NCI-H345 treated with DMSO at 0.1 percent for 48 hours (cell line): ENCODE data around the gene TAC4.

Experiments
- DNase-seq: peaks from one replicate; lab custom pipeline; 2025; ENCODE audit not compliant: unreplicated experiment; lab: John Stamatoyannopoulos, UW

Gene TAC4

DNA sequence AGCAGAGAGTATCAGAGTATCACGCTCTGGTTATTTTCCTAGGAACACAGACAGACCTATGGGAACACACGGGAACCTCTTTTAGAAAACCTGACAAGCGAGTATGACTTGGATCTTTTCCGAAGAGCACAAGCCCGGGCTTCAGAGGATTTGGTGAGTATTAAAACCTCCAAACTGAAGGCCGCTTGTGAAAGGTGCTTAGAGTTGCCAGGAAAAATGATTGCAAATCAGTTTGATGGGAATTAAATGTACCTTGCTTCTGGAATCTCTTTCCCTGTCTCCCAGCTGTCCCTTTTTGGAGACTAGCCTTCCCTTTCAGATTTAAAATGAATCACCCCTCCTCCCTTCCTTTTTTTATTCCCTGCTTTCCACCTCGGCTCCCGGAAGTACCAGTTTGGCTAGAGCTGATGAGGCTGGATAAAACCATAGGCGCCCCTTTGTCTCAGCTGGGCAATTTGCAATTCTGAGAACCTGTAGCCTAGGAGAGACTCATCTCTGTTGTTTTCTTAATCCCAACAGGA lies 32.0 kb downstream of the TAC4 start:
- DNase-seq = no peak

DNA sequence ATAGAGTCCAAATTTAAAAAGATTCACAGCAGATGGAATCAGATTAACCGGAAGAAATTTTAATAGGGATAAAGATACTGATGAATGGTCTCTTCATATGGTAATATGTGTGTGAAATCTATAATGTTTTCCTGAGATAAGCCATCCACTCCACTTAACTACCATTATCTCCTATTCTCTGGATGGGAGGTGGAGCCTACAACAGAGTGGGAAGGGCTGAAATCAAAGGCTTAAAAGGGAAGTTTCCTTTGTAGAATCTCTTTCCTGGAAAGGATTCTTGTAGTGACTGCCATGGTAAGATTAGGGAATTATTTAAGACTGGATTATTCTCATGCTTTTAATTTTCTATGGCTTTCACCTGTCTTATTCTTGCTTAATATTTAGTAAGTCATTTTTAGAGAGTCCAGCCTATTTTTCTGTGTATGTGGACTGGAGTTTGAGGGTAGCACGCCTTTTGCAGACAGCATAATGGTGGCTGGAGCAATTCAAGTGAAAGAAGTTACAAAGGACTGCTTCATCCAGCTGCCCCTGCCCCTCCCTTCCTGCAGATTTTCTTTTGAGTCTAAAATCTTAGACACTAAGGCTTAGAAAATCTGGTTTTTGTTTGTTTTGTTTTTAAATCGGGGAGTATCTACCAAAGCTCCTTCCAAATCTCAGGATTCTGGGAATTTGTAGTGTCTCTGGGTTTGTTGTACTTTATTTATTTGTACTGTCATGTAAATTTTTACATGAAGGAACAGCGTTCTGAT lies 32.9 kb downstream of the TAC4 start:
- no peak for DNase-seq

DNA sequence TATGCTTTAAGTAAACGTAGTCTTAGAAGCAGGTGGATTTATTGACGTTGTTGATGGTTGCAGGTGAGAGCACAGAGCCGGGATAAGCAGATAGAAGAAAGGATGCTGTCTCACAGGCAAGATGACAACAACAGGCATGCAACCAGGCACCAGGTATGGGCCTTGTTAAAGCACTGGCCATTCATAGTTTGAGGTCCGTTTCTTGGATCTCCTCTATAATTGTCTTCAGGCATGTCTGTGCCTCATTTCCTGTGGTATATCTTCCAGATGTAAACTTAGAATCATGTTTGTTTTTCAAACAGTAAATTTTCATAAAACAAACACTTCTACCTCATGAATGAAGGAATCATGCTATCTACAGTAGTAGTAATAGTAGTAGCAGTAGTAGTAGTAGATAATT lies 38.8 kb downstream of the TAC4 start:
- no peak for DNase-seq

DNA sequence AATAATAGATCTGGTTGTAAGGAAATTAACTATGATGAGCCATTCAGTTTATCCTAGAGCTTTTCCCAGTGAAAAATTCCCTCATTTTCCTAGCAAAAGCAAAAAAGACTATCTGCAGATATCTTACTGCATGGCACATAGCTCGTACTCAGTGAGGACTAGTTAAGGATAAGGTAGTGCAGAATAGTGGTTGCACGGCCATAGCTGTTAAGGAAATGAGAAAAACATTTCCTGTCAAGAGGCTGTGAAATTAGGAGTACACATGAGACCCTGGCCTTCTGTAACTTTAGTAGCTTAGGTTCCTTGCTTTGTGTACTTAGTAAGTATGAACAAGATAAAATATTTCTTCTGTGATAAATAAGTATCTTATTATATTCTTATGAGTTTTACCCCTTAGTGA lies 49.1 kb downstream of the TAC4 start:
- DNase-seq = no peak

DNA sequence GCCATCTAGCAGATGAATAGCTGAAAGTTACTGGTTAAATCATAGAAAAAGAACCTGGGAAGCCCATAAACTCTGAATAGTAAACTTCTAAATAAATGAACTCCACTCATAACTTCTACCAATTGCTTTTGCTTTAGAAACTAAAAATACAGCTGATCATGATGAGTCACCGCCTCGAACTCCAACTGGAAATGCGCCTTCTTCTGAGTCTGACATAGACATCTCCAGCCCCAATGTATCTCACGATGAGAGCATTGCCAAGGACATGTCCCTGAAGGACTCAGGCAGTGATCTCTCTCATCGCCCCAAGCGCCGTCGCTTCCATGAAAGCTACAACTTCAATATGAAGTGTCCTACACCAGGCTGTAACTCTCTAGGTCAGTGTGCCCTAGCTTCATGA lies 49.7 kb downstream of the TAC4 start:
- no peak for DNase-seq

DNA sequence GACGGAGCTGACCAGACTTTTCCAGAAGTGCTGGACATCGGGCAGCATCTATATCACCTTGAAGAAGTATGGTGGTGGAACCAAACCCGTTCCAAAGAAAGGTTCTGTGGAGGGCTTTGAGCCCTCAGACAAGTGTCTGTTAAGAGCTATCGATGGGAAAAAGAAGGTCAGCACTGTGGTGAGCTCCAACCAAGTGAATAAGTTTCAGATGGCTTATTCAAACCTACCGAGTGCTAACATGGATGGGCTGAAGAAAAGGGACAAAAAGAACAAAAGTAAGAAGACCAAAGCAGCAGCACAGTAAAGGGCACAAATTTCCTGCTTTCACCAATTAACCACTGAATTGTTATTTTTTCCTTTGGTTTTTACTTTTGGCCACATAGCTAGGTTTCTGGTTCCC lies 52.5 kb downstream of the TAC4 start:
- no peak for DNase-seq

DNA sequence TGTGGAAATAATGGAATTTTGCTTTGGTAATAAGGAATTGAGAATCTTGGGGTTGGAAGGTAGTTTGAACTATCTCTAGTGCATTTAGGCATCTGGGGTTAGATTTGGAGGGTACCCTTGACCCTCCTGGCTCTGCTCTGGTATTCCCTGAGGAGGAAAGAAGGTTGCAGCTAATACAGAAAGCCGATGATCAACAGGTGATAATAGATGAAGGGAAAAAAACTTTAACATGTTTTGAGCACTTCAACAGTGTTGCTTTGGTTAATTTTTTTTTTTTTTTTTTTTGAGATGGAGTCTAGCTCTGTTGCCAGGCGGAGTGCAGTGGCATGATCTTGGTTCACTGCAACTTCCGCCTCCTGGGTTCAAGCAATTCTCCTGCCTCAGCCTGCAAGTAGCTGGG lies 54.6 kb downstream of the TAC4 start:
- DNase-seq = no peak

DNA sequence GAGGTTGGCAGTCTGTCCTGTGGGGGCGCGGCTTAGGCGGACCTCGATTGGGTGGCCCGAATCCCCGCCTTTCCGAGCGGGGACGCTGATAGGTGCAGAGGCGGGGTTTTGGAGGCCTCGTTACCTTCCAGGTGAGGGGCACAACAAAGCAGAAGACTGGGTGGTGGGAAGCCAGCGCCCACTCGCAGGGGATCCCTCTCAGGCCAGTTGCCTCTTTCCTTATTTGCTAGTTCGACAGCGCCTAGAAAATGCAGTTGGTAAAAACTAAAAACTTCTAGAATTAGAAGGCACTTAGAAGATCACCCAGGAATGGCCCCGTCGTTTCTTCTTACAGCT lies 58.7 kb downstream of the TAC4 start:
- no peak for DNase-seq

DNA sequence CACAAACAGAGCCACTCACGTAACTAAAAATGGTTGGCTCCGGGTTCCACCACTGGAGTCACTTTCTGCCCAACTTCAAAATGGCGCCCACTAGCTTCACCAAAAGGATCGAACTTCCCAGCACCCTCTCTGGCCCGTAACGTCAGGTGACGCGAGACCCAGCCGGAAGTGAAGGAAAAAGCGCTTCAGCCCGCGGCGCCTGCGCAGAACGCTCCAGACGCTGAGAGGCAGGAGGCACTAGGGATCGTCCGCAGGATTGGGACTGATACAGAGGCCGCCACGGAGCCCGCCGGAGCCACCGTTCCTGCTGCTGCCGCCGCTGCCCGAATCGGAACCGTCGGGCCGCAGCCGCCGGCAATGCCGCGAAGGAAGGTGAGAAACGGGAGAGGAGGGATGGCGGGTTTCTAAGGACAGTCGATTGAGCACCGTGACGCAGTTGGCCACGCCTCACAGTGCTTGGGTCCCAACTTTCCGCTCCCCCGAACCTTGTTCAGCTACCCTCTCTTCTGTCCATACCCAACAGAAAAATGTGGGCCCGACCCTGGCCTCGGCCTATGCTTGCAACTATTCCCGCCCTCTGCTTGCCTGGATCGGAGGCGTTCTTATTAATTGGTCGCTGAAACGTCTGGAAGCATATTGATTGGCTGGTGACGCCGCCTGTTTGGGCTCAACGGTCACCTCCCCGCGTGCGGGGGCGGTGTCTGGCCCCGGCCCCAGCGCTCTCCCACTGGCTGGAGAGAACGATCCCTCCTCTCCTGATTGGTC lies 59.2 kb downstream of the TAC4 start, which contains the start of gene KAT7:
TSS of gene KAT7 (plus strand) at position 204 of the 765 bp plus-strand sequence. CDS start at position 358, 154 bp downstream.
- DNase-seq = peak; percentile 97
